Right forelimb (tissue), 1 donor: ENCODE data around the gene PRSS33.
A peak's percentile ranks its signal among the peaks of the same experiment; 100 is the strongest.

Experiments
- DNase-seq: peaks from one replicate; pipeline ENCODE4 v3.0.0-alpha.2; 2018

The PRSS33 gene

DNA sequence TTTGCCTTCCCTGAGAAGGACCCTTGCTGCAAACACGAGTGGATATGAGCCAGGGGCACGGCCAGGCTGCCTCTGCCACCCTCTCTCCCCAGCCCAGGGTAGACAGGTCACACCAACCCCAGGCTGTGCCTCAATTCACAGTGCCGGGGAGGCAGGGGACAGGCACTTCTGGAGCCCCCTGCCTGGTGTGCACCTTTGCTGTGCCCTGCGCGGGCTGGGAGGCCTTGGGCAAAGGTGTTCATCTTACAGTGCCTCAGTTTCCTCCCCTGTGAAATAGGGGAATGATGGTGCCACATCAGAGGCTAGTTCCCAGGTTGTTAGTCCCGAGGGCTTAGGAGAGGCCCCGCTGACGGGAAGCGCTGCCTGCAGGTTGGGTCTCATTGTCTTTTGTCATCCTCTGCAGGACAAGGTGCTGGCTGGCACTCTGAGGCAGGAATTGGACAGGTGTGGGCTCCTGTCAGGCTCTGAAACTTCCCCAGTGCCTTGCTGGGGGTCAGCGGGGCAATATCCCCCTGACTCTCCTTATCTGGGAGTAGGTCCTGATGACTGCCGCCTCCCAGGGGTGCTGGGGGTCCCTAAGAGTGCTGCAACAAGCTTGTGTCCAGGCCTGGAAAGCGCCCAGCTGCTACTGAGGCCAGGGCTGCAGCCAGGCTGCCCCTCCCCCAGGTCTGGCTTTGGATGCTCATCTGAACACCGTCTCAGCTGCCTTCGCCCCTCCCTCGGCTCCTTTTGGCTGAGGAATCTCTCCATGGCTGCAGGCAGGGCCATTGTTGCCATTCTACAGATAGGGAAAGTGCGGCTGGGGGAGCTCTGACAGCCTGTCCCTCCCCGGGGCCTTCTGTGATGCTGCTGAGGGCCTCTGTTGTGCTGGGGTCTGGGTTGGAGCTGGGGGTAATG lies 32.8 kb upstream of the PRSS33 start:
- DNase-seq: no peak

GRCh38 chr16:2819179-2819938 lies 32.0 kb upstream of the PRSS33 start:
- peak; percentile 2 for DNase-seq

DNA sequence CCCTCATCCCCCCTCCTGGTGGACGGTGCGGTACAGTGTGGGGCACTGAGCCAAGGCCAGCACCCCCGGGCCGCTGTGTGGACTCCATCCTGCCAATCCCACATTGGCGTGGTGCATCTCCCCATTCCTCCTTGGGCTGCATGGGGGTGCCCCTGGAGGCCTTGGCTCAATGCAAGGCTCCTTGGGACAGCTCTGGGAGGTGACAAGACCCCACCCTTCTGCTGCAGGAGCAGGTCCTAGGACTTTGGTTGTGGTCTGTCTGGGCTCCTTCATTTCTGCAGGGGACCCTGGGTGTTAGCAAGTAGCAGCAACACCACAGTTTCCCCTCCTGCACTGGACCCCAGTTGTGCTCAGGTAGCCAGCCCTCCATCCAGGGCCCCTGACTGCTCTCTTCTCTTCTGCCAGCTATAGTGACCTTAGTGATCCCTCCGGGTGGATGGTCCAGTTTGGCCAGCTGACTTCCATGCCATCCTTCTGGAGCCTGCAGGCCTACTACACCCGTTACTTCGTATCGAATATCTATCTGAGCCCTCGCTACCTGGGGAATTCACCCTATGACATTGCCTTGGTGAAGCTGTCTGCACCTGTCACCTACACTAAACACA lies 31.0 kb upstream of the PRSS33 start:
- no peak for DNase-seq

- no peak for DNase-seq
These were observed 30.2 kb upstream of the PRSS33 start for GRCh38 chr16:2817340-2818271.

- no peak for DNase-seq
These were observed 29.5 kb upstream of the PRSS33 start, which contains the start of gene PRSS21 for GRCh38 chr16:2816751-2817339. TSS of gene PRSS21 (plus strand) at chr16:2817237. CDS start at chr16:2817269, 32 bp downstream.

DNA sequence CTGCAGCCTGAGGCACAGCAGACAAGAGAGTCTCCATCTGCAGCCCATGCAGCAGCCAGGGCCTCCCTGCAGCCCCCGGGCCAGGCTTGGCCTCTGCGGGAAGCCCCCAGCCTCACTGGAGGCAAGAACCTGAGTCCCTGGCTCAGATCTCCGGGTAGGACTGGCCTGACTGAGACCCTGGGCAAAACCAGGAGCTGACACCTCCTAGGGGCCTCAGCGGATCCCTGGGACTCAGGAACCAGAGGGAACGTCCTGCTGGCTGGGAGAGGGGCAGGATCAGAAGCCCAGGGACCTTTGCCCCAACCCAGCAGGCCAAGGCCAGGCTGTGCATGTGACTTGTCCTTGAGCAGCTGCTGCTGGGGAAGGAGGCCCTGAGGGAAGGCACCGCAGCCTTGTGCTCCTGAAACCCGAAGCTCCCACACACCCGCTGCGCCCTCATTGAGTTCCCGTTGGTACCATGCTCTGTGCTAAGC lies 28.0 kb upstream of the PRSS33 start:
- no peak for DNase-seq

- no peak for DNase-seq
These were observed 27.4 kb upstream of the PRSS33 start for GRCh38 chr16:2814551-2815298.

DNA sequence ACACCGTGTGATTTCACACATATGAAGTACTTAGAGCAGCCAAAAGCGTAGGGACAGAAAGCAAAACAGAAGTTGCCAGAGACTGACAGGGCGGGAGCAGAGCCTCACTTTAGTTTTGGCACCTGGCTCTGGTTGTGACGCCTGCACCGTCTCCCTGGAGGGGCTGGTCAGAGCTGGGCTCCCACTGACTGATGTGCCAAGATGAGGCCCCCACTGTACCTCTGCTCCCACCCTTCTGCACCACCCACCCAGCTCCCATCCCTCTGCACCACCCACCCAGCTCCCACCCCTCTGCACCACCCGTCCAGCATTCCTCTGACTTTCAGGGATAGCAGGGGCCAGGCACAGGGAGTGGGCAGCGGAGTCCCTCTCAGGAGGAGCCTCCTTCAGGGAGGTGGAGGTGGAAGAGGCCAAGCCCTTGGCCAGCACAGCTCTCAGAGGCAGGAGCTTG lies 26.4 kb upstream of the PRSS33 start:
- no peak for DNase-seq

GRCh38 chr16:2811703-2812471 lies 24.5 kb upstream of the PRSS33 start:
- no peak for DNase-seq

- DNase-seq: no peak
These were observed 23.3 kb upstream of the PRSS33 start for GRCh38 chr16:2810651-2811050.

GRCh38 chr16:2809149-2809760 lies 21.9 kb upstream of the PRSS33 start:
- no peak for DNase-seq

DNA sequence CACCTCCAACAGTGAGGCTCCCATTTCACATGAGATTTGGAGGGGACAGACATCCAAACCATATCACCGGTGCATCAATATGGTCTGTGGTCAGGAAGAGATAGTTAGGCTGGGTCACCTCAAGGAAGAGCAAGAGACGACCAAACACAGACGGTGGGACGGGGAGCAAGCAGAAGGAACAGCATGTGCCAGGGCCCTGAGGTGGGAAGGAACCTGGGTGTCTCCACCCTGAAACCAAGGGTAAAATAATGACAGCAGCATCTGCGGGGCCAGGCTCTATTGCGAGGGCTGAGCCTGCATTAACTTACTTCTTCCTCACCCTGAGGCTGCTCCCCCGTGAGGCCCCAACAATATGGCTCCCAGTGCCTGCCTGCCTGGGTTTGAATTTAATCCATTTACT lies 20.8 kb upstream of the PRSS33 start:
- no peak for DNase-seq

DNA sequence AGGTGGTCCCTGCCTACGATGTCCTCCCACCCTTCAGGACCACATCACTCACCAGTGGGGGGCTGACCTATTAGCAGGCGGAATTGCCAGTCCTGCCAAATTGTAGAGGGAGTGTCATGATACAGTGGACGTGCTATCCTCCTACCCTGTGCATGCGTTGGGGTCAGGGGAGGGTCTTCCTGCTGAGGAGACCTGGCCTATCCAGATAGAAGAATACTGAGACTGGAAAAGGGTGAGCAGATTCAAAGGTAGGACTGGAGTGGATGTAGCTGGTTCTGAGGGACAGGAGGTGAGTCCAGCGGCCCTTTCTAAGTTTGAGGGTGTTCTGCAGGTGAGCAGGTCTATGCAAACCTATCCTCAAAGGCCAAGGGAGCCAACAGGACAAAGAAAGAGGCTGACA lies 18.9 kb upstream of the PRSS33 start:
- no peak for DNase-seq

- no peak for DNase-seq
These were observed 17.4 kb upstream of the PRSS33 start for GRCh38 chr16:2804728-2805127.

- DNase-seq: no peak
These were observed 16.3 kb upstream of the PRSS33 start for GRCh38 chr16:2803545-2804195.

DNA sequence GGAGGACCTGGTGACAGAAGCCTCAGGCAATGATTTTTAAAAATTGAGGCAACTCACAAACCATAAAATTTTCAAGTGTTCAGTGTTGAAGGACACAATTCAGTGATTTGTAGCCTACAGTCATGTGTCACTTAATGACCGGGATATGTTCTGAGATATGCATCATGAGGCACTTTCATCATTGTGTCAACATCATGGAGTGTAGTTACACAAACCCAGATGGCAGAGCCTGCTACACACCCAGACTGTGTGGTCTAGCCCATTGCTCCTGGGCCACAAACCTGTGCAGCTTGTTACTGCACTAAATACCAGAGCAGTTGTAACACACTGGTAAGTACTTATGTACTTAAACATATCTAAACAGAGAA lies 12.5 kb upstream of the PRSS33 start:
- DNase-seq: no peak

DNA sequence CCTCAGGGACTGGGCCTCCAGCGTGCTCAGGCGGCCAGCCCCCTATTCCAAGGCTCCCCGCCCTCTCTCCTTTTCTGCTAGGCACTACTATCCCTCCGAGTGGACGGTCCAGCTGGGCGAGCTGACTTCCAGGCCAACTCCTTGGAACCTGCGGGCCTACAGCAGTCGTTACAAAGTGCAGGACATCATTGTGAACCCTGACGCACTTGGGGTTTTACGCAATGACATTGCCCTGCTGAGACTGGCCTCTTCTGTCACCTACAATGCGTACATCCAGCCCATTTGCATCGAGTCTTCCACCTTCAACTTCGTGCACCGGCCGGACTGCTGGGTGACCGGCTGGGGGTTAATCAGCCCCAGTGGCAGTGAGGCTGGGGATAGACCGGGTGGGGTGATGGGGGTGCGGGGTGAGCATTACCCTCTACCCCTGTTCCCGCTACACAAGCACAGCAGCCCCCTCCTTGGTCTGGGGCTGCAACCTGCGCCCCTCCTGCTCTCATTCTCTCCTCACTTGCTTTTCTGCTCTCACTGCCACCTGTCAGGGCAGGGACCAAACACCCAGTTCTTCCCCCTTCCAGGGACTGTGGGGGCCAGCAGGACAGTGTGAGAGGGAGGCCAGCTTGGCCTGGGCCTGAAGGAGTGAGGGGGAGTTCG lies 12.0 kb upstream of the PRSS33 start:
- no peak for DNase-seq

DNA sequence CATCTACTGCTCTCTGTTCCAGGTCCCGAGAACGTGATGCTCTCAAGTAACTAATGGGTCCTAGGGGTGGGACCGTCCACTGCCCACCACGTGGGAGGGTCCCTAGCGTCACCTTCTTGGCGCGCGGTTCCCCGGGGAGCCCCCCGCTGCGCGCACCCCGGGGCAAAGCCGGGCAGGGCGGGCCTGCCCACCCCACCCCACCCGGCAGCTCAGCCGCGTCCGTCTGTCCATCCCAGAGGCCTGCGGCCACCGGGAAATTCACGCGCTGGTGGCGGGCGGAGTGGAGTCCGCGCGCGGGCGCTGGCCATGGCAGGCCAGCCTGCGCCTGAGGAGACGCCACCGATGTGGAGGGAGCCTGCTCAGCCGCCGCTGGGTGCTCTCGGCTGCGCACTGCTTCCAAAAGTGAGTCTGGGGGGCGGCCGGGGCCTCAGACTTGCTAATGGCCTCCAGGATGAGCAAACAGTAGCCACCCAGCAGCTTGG lies 11.4 kb upstream of the PRSS33 start:
- no peak for DNase-seq
